Activated CD8-positive, alpha-beta T cell treated with anti-CD3 and anti-CD28 coated beads for 36 hours (primary cell): Measurements from ENCODE around the gene KCNJ15. TPM values are rescaled to one million over a fixed set of nuclear protein-coding genes. Genes with fewer than 3 reads are reported as not detected.

Experiments
- ATAC-seq: fragments of 200-7000 bp; cut with Tn5 transposase; one replicate; pipeline ENCODE4 v1.10.0; 2021; ENCODE audit warnings: mild to moderate bottlenecking, moderate library complexity
- CTCF ChIA-PET: fragments of 350-600 bp; sonication (Branson Sonifier 250); formaldehyde crosslinking; loops from one replicate; lab custom pipeline; 2021; ENCODE audit warnings: antibody characterized with exemption; lab: Charles Lee
- POLR2A ChIA-PET: fragments of 350-600 bp; sonication (Branson Sonifier 250); formaldehyde crosslinking; loops from one replicate; lab custom pipeline; 2021; ENCODE audit warnings: antibody characterized with exemption; lab: Charles Lee
- DNase-seq: peaks from one replicate; pipeline ENCODE4 v3.0.0-alpha.2; 2020
- H3K27ac Mint-ChIP-seq: one replicate; pipeline ENCODE4 v1.8.0; 2021; ENCODE audit warnings: mild to moderate bottlenecking, mixed read lengths
- H3K27me3 Mint-ChIP-seq: one replicate; pipeline ENCODE4 v1.8.0; 2021; ENCODE audit warnings: mixed read lengths
- H3K36me3 Mint-ChIP-seq: one replicate; pipeline ENCODE4 v1.8.0; 2021; ENCODE audit warnings: low read depth, mixed read lengths
- H3K4me1 Mint-ChIP-seq: one replicate; pipeline ENCODE4 v1.8.0; 2021; ENCODE audit warnings: low read depth, mixed read lengths
- H3K4me3 Mint-ChIP-seq: one replicate; pipeline ENCODE4 v1.8.0; 2021; ENCODE audit warnings: mild to moderate bottlenecking, moderate library complexity, mixed read lengths
- H3K9me3 Mint-ChIP-seq: one replicate; pipeline ENCODE4 v1.8.0; 2021; ENCODE audit warnings: mixed read lengths
- intact Hi-C: fragments of 100-400 bp; cut with micrococcal nuclease; formaldehyde crosslinking; loops from one replicate; pipeline ENCODE4 v1.10.0; 2022
- total RNA-seq, 2 experiments: library from RNA; stranded (reverse); gene quantifications; one replicate each; pipeline ENCODE4 v1.2.3, GENCODE V29; 2021
- TF ChIP-seq, protein P1 (sequence below): fragments of 200-600 bp; IDR thresholded peaks from one replicate; pipeline ENCODE4 v1.8.0; 2022; ENCODE audit warnings: antibody characterized with exemption, mild to moderate bottlenecking

The KCNJ15 gene
- total RNA-seq, 2 experiments from 2014 or later, result 0.43 TPM; not detected in 1

DNA sequence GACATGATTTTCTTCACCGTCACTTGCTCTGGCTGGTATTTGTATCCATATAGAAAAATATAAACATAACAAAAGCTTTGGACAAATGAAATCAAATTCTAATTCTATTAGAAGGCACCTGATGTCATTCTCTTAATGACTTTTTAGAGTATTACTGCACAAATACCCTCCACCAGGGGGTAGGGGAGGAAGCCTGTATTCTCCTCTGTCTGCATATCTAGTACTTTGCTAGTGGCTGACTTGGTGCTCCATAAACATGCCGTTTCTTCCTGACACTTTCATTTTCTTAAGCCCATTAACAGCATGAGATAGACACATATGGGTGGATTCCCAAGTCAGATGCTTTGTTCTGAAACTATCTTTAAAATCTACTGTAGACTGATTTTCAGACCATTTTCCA, 20.6 kb upstream of the KCNJ15 start:
- Mint-ChIP-seq H3K9me3 (peaks cover 1% of the 10 kb centered on the region), H3K4me1 (no peaks in the 10 kb centered on the region), H3K27ac (no peak overlapping the region), H3K4me3 (no peak overlapping the region), H3K36me3 (no peaks in the 10 kb centered on the region), H3K27me3 (peaks cover 6% of the 10 kb centered on the region)
- DNase-seq (no peak), ATAC-seq (no peak)
- CTCF ChIA-PET, result interaction anchor here (1.0 to 1.8 kb wide), 2 partner anchors 16 to 116 kb away, joined by 3 to 6 read pairs; no protein-coding TSS in a partner anchor
- intact Hi-C loops, result no loop called here
- POLR2A ChIA-PET, result no interaction called here
- TF ChIP-seq, protein P1, sequence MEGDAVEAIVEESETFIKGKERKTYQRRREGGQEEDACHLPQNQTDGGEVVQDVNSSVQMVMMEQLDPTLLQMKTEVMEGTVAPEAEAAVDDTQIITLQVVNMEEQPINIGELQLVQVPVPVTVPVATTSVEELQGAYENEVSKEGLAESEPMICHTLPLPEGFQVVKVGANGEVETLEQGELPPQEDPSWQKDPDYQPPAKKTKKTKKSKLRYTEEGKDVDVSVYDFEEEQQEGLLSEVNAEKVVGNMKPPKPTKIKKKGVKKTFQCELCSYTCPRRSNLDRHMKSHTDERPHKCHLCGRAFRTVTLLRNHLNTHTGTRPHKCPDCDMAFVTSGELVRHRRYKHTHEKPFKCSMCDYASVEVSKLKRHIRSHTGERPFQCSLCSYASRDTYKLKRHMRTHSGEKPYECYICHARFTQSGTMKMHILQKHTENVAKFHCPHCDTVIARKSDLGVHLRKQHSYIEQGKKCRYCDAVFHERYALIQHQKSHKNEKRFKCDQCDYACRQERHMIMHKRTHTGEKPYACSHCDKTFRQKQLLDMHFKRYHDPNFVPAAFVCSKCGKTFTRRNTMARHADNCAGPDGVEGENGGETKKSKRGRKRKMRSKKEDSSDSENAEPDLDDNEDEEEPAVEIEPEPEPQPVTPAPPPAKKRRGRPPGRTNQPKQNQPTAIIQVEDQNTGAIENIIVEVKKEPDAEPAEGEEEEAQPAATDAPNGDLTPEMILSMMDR, result no peak

- intact Hi-C loops, result no loop called here
- POLR2A ChIA-PET, result no interaction called here
- H3K4me3 Mint-ChIP-seq, result no peak overlapping the region
- H3K36me3 Mint-ChIP-seq, result no peaks in the 10 kb centered on the region
- TF ChIP-seq, protein P1, result no peak
- ATAC-seq, result no peak
- no peak for DNase-seq
- peaks cover 12% of the 10 kb centered on the region for H3K4me1 Mint-ChIP-seq
- H3K9me3 Mint-ChIP-seq, result no peaks in the 10 kb centered on the region
- no peak overlapping the region for H3K27ac Mint-ChIP-seq
- peaks cover 6% of the 10 kb centered on the region for H3K27me3 Mint-ChIP-seq
- CTCF ChIA-PET, result no interaction called here
Observed at GRCh38 chr21:38239672-38240071, 17.1 kb upstream of the KCNJ15 start.

DNA sequence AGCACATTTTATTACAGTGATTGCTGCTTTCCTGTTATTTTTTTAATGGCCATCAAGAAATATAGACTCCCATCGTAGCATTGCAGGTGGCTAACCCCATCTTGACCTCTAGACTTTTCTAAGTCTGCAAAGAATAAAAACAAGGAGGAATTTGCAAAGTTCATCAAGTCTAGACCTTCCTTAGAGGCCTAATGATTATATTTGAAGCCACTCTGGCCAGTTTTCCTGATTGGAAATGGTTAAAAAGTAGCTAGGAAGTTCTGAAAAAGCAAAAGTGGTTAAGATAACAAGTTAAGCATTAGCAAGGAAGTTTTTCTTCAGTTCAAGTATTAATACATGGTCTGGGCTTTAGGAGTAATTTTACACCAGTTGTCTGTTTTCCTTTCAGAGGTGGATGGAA, 16.7 kb upstream of the KCNJ15 start:
- intact Hi-C loops, result no loop called here
- no peaks in the 10 kb centered on the region for H3K36me3 Mint-ChIP-seq
- H3K4me3 Mint-ChIP-seq, result no peak overlapping the region
- ChIA-PET POLR2A (no interaction called here), CTCF (no interaction called here)
- DNase-seq, result no peak
- TF ChIP-seq, protein P1, result no peak
- no peak for ATAC-seq
- peaks cover 17% of the 10 kb centered on the region for H3K4me1 Mint-ChIP-seq
- H3K27me3 Mint-ChIP-seq, result peaks cover 6% of the 10 kb centered on the region
- H3K9me3 Mint-ChIP-seq, result no peaks in the 10 kb centered on the region
- H3K27ac Mint-ChIP-seq, result no peak overlapping the region

DNA sequence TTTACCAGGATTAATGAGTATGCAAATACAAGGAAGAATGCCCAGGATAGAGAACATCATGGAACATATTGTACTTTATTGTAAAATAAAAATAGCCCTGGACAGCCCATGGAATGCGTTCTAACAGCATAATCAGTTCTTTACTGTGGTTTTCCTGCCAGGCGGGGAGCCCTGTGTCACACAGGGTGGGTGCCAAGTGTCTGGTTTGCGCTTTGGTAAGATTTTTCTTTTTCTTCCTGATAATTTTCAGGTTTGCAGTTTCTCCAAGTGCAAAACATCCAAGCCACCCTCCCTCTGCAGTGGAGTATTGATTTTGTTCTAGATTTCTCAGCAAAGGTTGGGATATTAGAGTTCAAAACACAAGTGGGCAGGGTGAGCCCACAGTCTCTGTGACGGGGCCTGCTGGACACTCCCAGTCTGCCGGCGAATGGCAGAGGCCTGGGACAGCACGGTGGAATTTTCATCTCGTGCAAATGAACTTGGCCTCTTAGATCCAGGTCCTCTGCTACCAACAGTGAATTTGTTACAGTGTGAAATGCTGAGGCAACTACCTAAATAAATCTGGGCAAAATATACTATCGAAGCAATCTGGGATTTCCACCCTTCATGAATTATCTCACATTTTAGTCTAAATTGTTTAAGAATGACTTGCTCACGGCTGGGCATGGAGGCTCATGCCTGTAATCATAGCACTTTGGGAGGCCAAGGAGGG, 15.6 kb upstream of the KCNJ15 start:
- Mint-ChIP-seq H3K9me3 (no peaks in the 10 kb centered on the region), H3K27me3 (peaks cover 7% of the 10 kb centered on the region), H3K27ac (no peak overlapping the region), H3K36me3 (no peaks in the 10 kb centered on the region), H3K4me1 (peaks cover 23% of the 10 kb centered on the region), H3K4me3 (no peak overlapping the region)
- ChIA-PET POLR2A (no interaction called here), CTCF (no interaction called here)
- TF ChIP-seq, protein P1, result no peak
- ATAC-seq (no peak), DNase-seq (no peak)
- intact Hi-C loops, result no loop called here

DNA sequence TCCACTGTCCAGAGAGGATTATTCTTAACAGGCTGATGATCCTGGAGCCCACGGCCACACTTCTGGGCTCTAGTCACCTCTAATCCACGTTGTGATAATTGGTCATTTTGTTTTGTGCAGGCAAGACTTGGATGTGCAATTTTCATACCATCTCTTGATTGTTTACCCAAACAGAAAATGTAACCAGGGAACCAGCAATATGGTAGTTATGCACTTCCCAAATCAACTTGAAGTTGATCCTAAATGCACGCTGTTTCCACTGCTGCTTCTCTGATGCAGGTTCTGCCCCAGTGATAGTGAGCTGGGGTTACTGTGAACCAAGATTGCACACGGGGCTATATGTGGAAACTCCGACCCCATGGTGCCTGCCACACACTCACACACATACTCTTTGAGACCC, 14.7 kb upstream of the KCNJ15 start:
- peaks cover 23% of the 10 kb centered on the region for H3K4me1 Mint-ChIP-seq
- H3K27me3 Mint-ChIP-seq, result peaks cover 7% of the 10 kb centered on the region
- TF ChIP-seq, protein P1, result no peak
- H3K27ac Mint-ChIP-seq, result no peak overlapping the region
- H3K9me3 Mint-ChIP-seq, result no peaks in the 10 kb centered on the region
- ATAC-seq (no peak), DNase-seq (no peak)
- intact Hi-C loops, result no loop called here
- ChIA-PET POLR2A (interaction anchor here (1.1 kb wide), 1 partner anchor 103 kb away, joined by 3 read pairs; no protein-coding TSS in a partner anchor), CTCF (interaction anchor here (1.0 kb wide), 1 partner anchor 111 kb away, joined by 8 read pairs; no protein-coding TSS in a partner anchor)
- H3K4me3 Mint-ChIP-seq, result no peak overlapping the region
- H3K36me3 Mint-ChIP-seq, result no peaks in the 10 kb centered on the region
